Neural cell (in vitro differentiated cells): ENCODE results near the gene CEP97. TPM values are rescaled to one million over a fixed set of nuclear protein-coding genes. Genes with fewer than 3 reads are reported as not detected.

ENCODE experiments used
- H2AFZ ChIP-seq: fragments of 200-600, 300-800 bp; sonication (generic), shearing (Covaris generic); 2 replicates; pipeline ENCODE4 v1.6.0; 2014; ENCODE audit warnings: low read depth, mild to moderate bottlenecking, antibody characterized with exemption, low read length, moderate library complexity
- H3F3A ChIP-seq: fragments of 200-600 bp; shearing (Covaris generic); 2 replicates; pipeline ENCODE4 v1.6.1; 2016; ENCODE audit warnings: mild to moderate bottlenecking, moderate library complexity, mixed read lengths, antibody characterized with exemption, low read length; ENCODE audit not compliant: insufficient read depth, poor library complexity, severe bottlenecking
- H3K27ac ChIP-seq: fragments of 200-600, 300-800 bp; sonication (generic), shearing (Covaris generic); 2 replicates; pipeline ENCODE4 v1.5.1; 2014; ENCODE audit warnings: mild to moderate bottlenecking, low read length, moderate library complexity
- H3K27me3 ChIP-seq: fragments of 300-800, 200-600 bp; sonication (generic), shearing (Covaris generic); 2 replicates; pipeline ENCODE4 v1.6.0; 2014; ENCODE audit warnings: mild to moderate bottlenecking, low read depth, low read length, moderate library complexity; ENCODE audit not compliant: insufficient read depth
- H3K36me3 ChIP-seq: fragments of 300-800, 200-600 bp; sonication (generic), shearing (Covaris generic); 2 replicates; pipeline ENCODE4 v1.5.1; 2014; ENCODE audit warnings: mild to moderate bottlenecking, antibody characterized with exemption, low read length, moderate library complexity; ENCODE audit not compliant: insufficient read depth
- H3K4me2 ChIP-seq: fragments of 300-800, 200-600 bp; sonication (generic), shearing (Covaris generic); 2 replicates; pipeline ENCODE4 v1.6.0; 2014; ENCODE audit warnings: mild to moderate bottlenecking, low read length
- H3K4me3 ChIP-seq: fragments of 300-800, 200-600 bp; sonication (generic), shearing (Covaris generic); 2 replicates; pipeline ENCODE4 v1.5.1; 2014; ENCODE audit warnings: mild to moderate bottlenecking, low read length, moderate library complexity
- H3K79me2 ChIP-seq: fragments of 200-600 bp; shearing (Covaris generic); replicated peaks from 2 replicates; pipeline ENCODE4 v1.6.0; 2014; ENCODE audit warnings: mild to moderate bottlenecking, low read length, moderate library complexity; ENCODE audit not compliant: insufficient read depth
- H3K9ac ChIP-seq: fragments of 300-800, 200-600 bp; sonication (generic), shearing (Covaris generic); 2 replicates; pipeline ENCODE4 v1.6.1; 2016; ENCODE audit warnings: mild to moderate bottlenecking, low read length, mixed read lengths
- H3K9me2 ChIP-seq: fragments of 200-600 bp; shearing (Covaris generic); 2 replicates; pipeline ENCODE4 v1.6.1; 2016; ENCODE audit warnings: mild to moderate bottlenecking, low read length, mixed read lengths; ENCODE audit not compliant: insufficient read depth
- H3K9me3 ChIP-seq: fragments of 200-600, 300-800 bp; sonication (generic), shearing (Covaris generic); 2 replicates; pipeline ENCODE4 v1.6.1; 2016; ENCODE audit warnings: mild to moderate bottlenecking, mixed run types, low read length, moderate library complexity, mixed read lengths
- H4K20me1 ChIP-seq: fragments of 200-600 bp; shearing (Covaris generic); 2 replicates; pipeline ENCODE4 v1.6.1; 2016; ENCODE audit warnings: mild to moderate bottlenecking, mixed run types; ENCODE audit not compliant: insufficient read depth
- EP300 ChIP-seq: fragments of 450-650 bp; conservative IDR thresholded peaks from 2 replicates; pipeline ENCODE4 v1.6.1; 2014; ENCODE audit warnings: antibody characterized with exemption, mild to moderate bottlenecking, moderate library complexity; ENCODE audit not compliant: poor library complexity, severe bottlenecking
- EZH2 ChIP-seq: fragments of 200-600, 300-800 bp; shearing (Covaris generic), sonication (generic); IDR thresholded peaks from 2 replicates; pipeline ENCODE4 v1.6.1; 2014; ENCODE audit warnings: antibody characterized with exemption, low read length, borderline replicate concordance, mild to moderate bottlenecking; ENCODE audit not compliant: insufficient read depth, poor library complexity, severe bottlenecking
- MXI1 ChIP-seq: fragments of 450-650 bp; conservative IDR thresholded peaks from 2 replicates; pipeline ENCODE4 v1.6.1; 2014; ENCODE audit warnings: antibody characterized with exemption, mild to moderate bottlenecking; ENCODE audit not compliant: poor library complexity, severe bottlenecking
- POLR2AphosphoS5 ChIP-seq: IDR thresholded peaks from 2 replicates; pipeline ENCODE4 v1.6.1; 2012
- RAD21 ChIP-seq: fragments of 450-650 bp; conservative IDR thresholded peaks from 2 replicates; pipeline ENCODE4 v1.6.1; 2014; ENCODE audit warnings: antibody characterized with exemption, mild to moderate bottlenecking, moderate library complexity
- SMC3 ChIP-seq: fragments of 450-650 bp; conservative IDR thresholded peaks from 2 replicates; pipeline ENCODE4 v1.6.1; 2014; ENCODE audit warnings: antibody characterized with exemption, mild to moderate bottlenecking, moderate library complexity; ENCODE audit not compliant: poor library complexity
- TAF1 ChIP-seq: IDR thresholded peaks from 2 replicates; pipeline ENCODE4 v1.6.1; 2012; ENCODE audit warnings: low read depth
- polyA plus RNA-seq: library from polyadenylated mRNA; depleted of rRNA; stranded (reverse); fragments of >200 nt; gene quantifications from 2 replicates; pipeline ENCODE4 v1.2.3, GENCODE V29; 2014
- TF ChIP-seq, protein P1 (sequence below): fragments of 450-650 bp; IDR thresholded peaks from 2 replicates; pipeline ENCODE4 v1.5.1; 2014; ENCODE audit warnings: antibody characterized with exemption, mild to moderate bottlenecking, moderate library complexity; ENCODE audit not compliant: poor library complexity, severe bottlenecking
- TF ChIP-seq, protein P2 (sequence below): IDR thresholded peaks from 2 replicates; pipeline ENCODE4 v1.6.1; 2012; ENCODE audit warnings: borderline replicate concordance

CEP97 gene
- polyA plus RNA-seq, 1 donor from 2014 or later: 52.9 TPM

DNA sequence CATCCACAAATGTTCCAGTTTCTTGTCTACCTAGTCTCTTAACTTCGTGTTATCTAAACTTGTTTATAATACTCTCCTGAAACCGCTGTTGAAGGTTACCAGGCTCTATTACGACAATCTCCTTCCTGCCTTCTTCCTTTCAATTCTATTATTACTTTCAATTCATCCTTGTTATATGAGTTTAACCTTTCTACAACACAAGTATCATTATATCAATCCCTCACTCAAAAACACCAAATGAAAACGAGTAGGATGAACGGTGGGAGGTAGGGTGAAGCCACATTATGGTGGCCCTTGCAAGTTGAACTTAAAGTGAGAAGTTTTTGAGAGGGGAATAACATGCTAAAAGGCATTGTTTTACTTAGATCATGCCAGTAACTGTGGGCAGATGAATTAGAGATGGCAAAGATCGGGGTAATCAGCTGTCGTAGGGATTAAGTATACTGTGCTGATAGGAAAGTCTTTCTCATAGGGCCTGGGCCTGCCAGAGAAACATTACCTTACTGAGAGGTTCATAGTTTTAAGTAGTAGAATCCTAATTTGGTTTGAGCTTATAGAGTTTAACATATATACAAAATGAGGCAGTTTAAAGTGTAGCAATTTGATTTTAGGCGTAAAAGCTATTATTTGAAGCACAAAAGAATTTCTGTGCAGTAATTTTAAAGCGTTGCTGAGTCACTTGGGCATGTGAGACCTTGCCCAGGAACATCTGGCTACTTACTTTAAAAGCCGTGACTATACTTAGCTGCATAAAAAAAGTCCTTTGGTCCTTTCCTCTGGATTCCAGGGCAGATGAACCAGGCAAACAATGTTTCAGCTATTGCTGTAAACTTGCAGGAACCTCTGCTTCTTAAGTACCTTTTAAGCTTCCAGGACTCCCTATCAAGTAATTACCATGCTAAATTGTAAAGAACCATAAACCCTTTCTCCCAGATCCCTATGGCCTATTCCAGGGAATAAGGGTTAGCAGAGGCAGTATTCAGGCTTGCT lies 3.3 kb upstream of the CEP97 start:
- H3F3A ChIP-seq: peaks cover 4% of the 10 kb centered on the region
- peaks cover 12% of the 10 kb centered on the region for H3K79me2 ChIP-seq
- H3K27ac ChIP-seq: no peak overlapping the region
- H3K27me3 ChIP-seq: no peaks in the 10 kb centered on the region
- TF ChIP-seq, protein P1, sequence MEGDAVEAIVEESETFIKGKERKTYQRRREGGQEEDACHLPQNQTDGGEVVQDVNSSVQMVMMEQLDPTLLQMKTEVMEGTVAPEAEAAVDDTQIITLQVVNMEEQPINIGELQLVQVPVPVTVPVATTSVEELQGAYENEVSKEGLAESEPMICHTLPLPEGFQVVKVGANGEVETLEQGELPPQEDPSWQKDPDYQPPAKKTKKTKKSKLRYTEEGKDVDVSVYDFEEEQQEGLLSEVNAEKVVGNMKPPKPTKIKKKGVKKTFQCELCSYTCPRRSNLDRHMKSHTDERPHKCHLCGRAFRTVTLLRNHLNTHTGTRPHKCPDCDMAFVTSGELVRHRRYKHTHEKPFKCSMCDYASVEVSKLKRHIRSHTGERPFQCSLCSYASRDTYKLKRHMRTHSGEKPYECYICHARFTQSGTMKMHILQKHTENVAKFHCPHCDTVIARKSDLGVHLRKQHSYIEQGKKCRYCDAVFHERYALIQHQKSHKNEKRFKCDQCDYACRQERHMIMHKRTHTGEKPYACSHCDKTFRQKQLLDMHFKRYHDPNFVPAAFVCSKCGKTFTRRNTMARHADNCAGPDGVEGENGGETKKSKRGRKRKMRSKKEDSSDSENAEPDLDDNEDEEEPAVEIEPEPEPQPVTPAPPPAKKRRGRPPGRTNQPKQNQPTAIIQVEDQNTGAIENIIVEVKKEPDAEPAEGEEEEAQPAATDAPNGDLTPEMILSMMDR: no peak
- TF ChIP-seq SMC3 (no peak), EP300 (no peak), TAF1 (no peak)
- H2AFZ ChIP-seq: no peak overlapping the region
- H3K9me2 ChIP-seq: no peaks in the 10 kb centered on the region
- no peaks in the 10 kb centered on the region for H3K9me3 ChIP-seq
- H4K20me1 ChIP-seq: no peaks in the 10 kb centered on the region
- H3K36me3 ChIP-seq: no peaks in the 10 kb centered on the region
- H3K4me3 ChIP-seq: no peak overlapping the region
- H3K4me2 ChIP-seq: no peak overlapping the region
- no peak overlapping the region for H3K9ac ChIP-seq

DNA sequence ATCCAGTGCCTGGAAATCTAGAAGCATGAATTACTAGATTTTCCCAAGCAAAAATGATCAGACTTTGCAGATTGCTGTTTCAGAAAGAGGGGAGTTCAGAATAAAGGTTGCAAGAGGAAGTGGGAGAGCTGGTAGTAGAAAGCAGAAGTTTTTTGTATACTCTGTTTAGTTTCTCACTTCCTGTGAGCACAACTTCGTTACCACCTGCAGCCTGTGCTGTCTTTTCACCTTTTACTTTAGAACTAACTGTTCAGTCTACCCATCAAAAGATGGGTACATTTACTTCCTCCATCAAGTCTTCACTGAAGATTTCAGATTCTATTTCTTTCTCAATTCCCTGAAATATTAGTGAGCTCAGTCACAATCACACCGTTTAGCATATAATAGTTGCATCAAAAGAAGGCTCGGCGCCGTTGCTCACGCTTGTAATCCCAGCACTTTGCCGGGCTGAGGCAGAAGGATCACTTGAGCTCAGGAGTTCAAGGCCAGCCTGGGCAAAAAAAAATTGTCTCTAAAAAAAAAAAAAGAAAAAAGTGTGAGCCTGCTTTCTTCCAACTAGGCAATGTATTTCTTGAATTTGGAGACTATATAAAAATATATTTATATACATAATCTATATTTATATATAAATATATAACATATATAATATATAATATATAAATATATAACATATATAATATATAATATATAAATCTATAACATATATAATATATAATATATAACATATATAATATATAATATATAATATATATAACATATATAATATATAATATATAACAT lies 1.8 kb upstream of the CEP97 start:
- Histone ChIP-seq H3K4me2 (no peak overlapping the region), H3K9ac (no peak overlapping the region), H3K9me2 (no peaks in the 10 kb centered on the region), H2AFZ (no peak overlapping the region), H3K27ac (no peak overlapping the region), H3K9me3 (no peaks in the 10 kb centered on the region), H3K79me2 (peaks cover 25% of the 10 kb centered on the region), H3K27me3 (no peaks in the 10 kb centered on the region), H3K36me3 (no peaks in the 10 kb centered on the region), H3K4me3 (no peak overlapping the region), H3F3A (peaks cover 4% of the 10 kb centered on the region), H4K20me1 (no peaks in the 10 kb centered on the region)
- TF ChIP-seq POLR2AphosphoS5: no peak
- TF ChIP-seq, protein P1: no peak
- no peak for TF ChIP-seq RAD21
- no peak for TF ChIP-seq SMC3
- TF ChIP-seq MXI1: no peak
- no peak for TF ChIP-seq EZH2
- no peak for TF ChIP-seq TAF1
- TF ChIP-seq, protein P2, sequence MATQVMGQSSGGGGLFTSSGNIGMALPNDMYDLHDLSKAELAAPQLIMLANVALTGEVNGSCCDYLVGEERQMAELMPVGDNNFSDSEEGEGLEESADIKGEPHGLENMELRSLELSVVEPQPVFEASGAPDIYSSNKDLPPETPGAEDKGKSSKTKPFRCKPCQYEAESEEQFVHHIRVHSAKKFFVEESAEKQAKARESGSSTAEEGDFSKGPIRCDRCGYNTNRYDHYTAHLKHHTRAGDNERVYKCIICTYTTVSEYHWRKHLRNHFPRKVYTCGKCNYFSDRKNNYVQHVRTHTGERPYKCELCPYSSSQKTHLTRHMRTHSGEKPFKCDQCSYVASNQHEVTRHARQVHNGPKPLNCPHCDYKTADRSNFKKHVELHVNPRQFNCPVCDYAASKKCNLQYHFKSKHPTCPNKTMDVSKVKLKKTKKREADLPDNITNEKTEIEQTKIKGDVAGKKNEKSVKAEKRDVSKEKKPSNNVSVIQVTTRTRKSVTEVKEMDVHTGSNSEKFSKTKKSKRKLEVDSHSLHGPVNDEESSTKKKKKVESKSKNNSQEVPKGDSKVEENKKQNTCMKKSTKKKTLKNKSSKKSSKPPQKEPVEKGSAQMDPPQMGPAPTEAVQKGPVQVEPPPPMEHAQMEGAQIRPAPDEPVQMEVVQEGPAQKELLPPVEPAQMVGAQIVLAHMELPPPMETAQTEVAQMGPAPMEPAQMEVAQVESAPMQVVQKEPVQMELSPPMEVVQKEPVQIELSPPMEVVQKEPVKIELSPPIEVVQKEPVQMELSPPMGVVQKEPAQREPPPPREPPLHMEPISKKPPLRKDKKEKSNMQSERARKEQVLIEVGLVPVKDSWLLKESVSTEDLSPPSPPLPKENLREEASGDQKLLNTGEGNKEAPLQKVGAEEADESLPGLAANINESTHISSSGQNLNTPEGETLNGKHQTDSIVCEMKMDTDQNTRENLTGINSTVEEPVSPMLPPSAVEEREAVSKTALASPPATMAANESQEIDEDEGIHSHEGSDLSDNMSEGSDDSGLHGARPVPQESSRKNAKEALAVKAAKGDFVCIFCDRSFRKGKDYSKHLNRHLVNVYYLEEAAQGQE: no peak
- no peak for TF ChIP-seq EP300
